ENCODE results near the gene SGMS2. TPM values are rescaled to one million over a fixed set of nuclear protein-coding genes. Genes with fewer than 3 reads are reported as not detected.

Gene SGMS2
- total RNA-seq, 1 donor from 2014 or later, result not detected

- Mint-ChIP-seq H3K36me3 (ENCODE audit: unreplicated experiment) (no peaks in the 10 kb centered on the region), H3K27me3 (ENCODE audit: unreplicated experiment) (peaks cover 3% of the 10 kb centered on the region), H3K27ac (ENCODE audit: unreplicated experiment) (no peak overlapping the region), H3K9me3 (ENCODE audit: unreplicated experiment) (no peaks in the 10 kb centered on the region), H3K4me1 (ENCODE audit: low read depth, unreplicated experiment) (no peaks in the 10 kb centered on the region), H3K4me3 (ENCODE audit: unreplicated experiment) (no peak overlapping the region)
- no peak for TF ChIP-seq CTCF (IDR thresholded peaks at IDR 0.05; ENCODE audit: partially characterized antibody, unreplicated experiment)
- DNase-seq, result no peak
Observed at GRCh38 chr4:107877361-107877760, 52.6 kb downstream of the SGMS2 start.

- no peaks in the 10 kb centered on the region for H3K27me3 Mint-ChIP-seq (ENCODE audit: unreplicated experiment)
- peaks cover under 1% of the 10 kb centered on the region for H3K36me3 Mint-ChIP-seq (ENCODE audit: unreplicated experiment)
- H3K4me1 Mint-ChIP-seq (ENCODE audit: low read depth, unreplicated experiment), result no peaks in the 10 kb centered on the region
- H3K4me3 Mint-ChIP-seq (ENCODE audit: unreplicated experiment), result no peak overlapping the region
- H3K27ac Mint-ChIP-seq (ENCODE audit: unreplicated experiment), result no peak overlapping the region
- TF ChIP-seq CTCF (IDR thresholded peaks at IDR 0.05; ENCODE audit: partially characterized antibody, unreplicated experiment), result no peak
- H3K9me3 Mint-ChIP-seq (ENCODE audit: unreplicated experiment), result no peaks in the 10 kb centered on the region
- no peak for DNase-seq
Observed at GRCh38 chr4:107885865-107886264, 61.1 kb downstream of the SGMS2 start.

- no peak for TF ChIP-seq CTCF (IDR thresholded peaks at IDR 0.05; ENCODE audit: partially characterized antibody, unreplicated experiment)
- no peak overlapping the region for H3K4me3 Mint-ChIP-seq (ENCODE audit: unreplicated experiment)
- no peak overlapping the region for H3K27ac Mint-ChIP-seq (ENCODE audit: unreplicated experiment)
- H3K27me3 Mint-ChIP-seq (ENCODE audit: unreplicated experiment), result no peaks in the 10 kb centered on the region
- DNase-seq, result no peak
- no peaks in the 10 kb centered on the region for H3K9me3 Mint-ChIP-seq (ENCODE audit: unreplicated experiment)
- no peaks in the 10 kb centered on the region for H3K4me1 Mint-ChIP-seq (ENCODE audit: low read depth, unreplicated experiment)
- peaks cover 6% of the 10 kb centered on the region for H3K36me3 Mint-ChIP-seq (ENCODE audit: unreplicated experiment)
Observed at GRCh38 chr4:107888237-107888636, 63.5 kb downstream of the SGMS2 start.

- H3K27ac Mint-ChIP-seq (ENCODE audit: unreplicated experiment), result no peak overlapping the region
- H3K4me3 Mint-ChIP-seq (ENCODE audit: unreplicated experiment), result no peak overlapping the region
Observed at GRCh38 chr4:107890779-107891178, 66.0 kb downstream of the SGMS2 start.

GRCh38 chr4:107891299-107891698 lies 66.6 kb downstream of the SGMS2 start:
- Mint-ChIP-seq H3K36me3 (ENCODE audit: unreplicated experiment) (peaks cover 6% of the 10 kb centered on the region), H3K9me3 (ENCODE audit: unreplicated experiment) (no peaks in the 10 kb centered on the region), H3K27me3 (ENCODE audit: unreplicated experiment) (no peaks in the 10 kb centered on the region), H3K4me1 (ENCODE audit: low read depth, unreplicated experiment) (no peaks in the 10 kb centered on the region), H3K27ac (ENCODE audit: unreplicated experiment) (no peak overlapping the region), H3K4me3 (ENCODE audit: unreplicated experiment) (no peak overlapping the region)
- no peak for DNase-seq
- no peak for TF ChIP-seq CTCF (IDR thresholded peaks at IDR 0.05; ENCODE audit: partially characterized antibody, unreplicated experiment)

More at GRCh38 chr4:107890779-107891178, 66.0 kb downstream of the SGMS2 start:
- Mint-ChIP-seq H3K36me3 (ENCODE audit: unreplicated experiment) (peaks cover 6% of the 10 kb centered on the region), H3K27me3 (ENCODE audit: unreplicated experiment) (no peaks in the 10 kb centered on the region), H3K9me3 (ENCODE audit: unreplicated experiment) (no peaks in the 10 kb centered on the region), H3K4me1 (ENCODE audit: low read depth, unreplicated experiment) (no peaks in the 10 kb centered on the region)
- no peak for TF ChIP-seq CTCF (IDR thresholded peaks at IDR 0.05; ENCODE audit: partially characterized antibody, unreplicated experiment)
- no peak for DNase-seq
